Neural progenitor cell (in vitro differentiated cells): Measurements from ENCODE around the gene GNAI2.

Experiments
- EZH2 ChIP-seq: fragments of 200-600 bp; sonication (generic); IDR thresholded peaks from 2 replicates; pipeline ENCODE4 v1.6.1; 2017; ENCODE audit warnings: antibody characterized with exemption, mild to moderate bottlenecking, moderate library complexity
- EZH2phosphoT487 ChIP-seq: fragments of 200-600 bp; sonication (generic); IDR thresholded peaks from 2 replicates; pipeline ENCODE4 v1.6.1; 2017; ENCODE audit warnings: antibody characterized with exemption

- TF ChIP-seq EZH2, result no peak
- TF ChIP-seq EZH2phosphoT487, result no peak
Observed at GRCh38 chr3:50298836-50299637, 63.0 kb downstream of the GNAI2 start, which contains the start of the genes HYAL3 and NAA80.
